GM12872 (cell line): ENCODE data around the gene TLK2.

Experiments
- CTCF ChIP-seq: IDR thresholded peaks from 3 replicates; pipeline ENCODE4 v1.5.1; 2011; ENCODE audit warnings: low read depth, mild to moderate bottlenecking, low read length, moderate library complexity; ENCODE audit not compliant: insufficient read depth

The TLK2 gene

GRCh38 chr17:62628831-62629555 lies 150.4 kb downstream of the TLK2 start:
- TF ChIP-seq CTCF = no peak

- no peak for TF ChIP-seq CTCF
These were observed 151.1 kb downstream of the TLK2 start for GRCh38 chr17:62629556-62630364.

GRCh38 chr17:62630365-62631085 lies 151.9 kb downstream of the TLK2 start:
- no peak for TF ChIP-seq CTCF

- no peak for TF ChIP-seq CTCF
These were observed 152.7 kb downstream of the TLK2 start for GRCh38 chr17:62631086-62631935.

- TF ChIP-seq CTCF = no peak
These were observed 153.6 kb downstream of the TLK2 start for GRCh38 chr17:62631936-62632924.

GRCh38 chr17:62637809-62638208 lies 159.2 kb downstream of the TLK2 start:
- TF ChIP-seq CTCF = no peak
